Nephron progenitor cell (in vitro differentiated cells): Measurements from ENCODE around the gene SLC6A1.

Experiments
- DNase-seq: peaks from one replicate; pipeline ENCODE4 v3.0.0; 2021
- H3K27ac Mint-ChIP-seq: 2 replicates; pipeline ENCODE4 v1.8.0; 2021; ENCODE audit warnings: mild to moderate bottlenecking, moderate library complexity, mixed read lengths
- H3K27me3 Mint-ChIP-seq: 2 replicates; pipeline ENCODE4 v1.8.0; 2021; ENCODE audit warnings: mild to moderate bottlenecking, low read depth, mixed read lengths; ENCODE audit not compliant: poor library complexity
- H3K36me3 Mint-ChIP-seq: 2 replicates; pipeline ENCODE4 v1.8.0; 2021; ENCODE audit warnings: low read depth, mixed read lengths
- H3K4me1 Mint-ChIP-seq: 2 replicates; pipeline ENCODE4 v1.8.0; 2021; ENCODE audit warnings: mixed read lengths
- H3K4me3 Mint-ChIP-seq: 2 replicates; pipeline ENCODE4 v1.8.0; 2021; ENCODE audit warnings: mild to moderate bottlenecking, moderate library complexity, mixed read lengths
- H3K9me3 Mint-ChIP-seq: 2 replicates; pipeline ENCODE4 v1.8.0; 2021; ENCODE audit warnings: mild to moderate bottlenecking, moderate library complexity, mixed read lengths
- CTCF ChIP-seq: fragments of 200-600 bp; sonication (generic); IDR thresholded peaks from 2 replicates; pipeline ENCODE4 v1.5.0; 2021; ENCODE audit warnings: antibody characterized with exemption

SLC6A1 gene

GRCh38 chr3:11080492-11080891 is 87.9 kb downstream of the SLC6A1 start:
- Mint-ChIP-seq H3K4me1 (no peaks in the 10 kb centered on the region), H3K27me3 (peaks cover 28% of the 10 kb centered on the region), H3K4me3 (no peak overlapping the region), H3K9me3 (peaks cover 4% of the 10 kb centered on the region), H3K27ac (no peak overlapping the region), H3K36me3 (no peaks in the 10 kb centered on the region)
- DNase-seq = no peak
- no peak for TF ChIP-seq CTCF

- H3K27me3 Mint-ChIP-seq = peaks cover 19% of the 10 kb centered on the region
- no peak overlapping the region for H3K4me3 Mint-ChIP-seq
- no peaks in the 10 kb centered on the region for H3K9me3 Mint-ChIP-seq
- no peak for DNase-seq
- H3K4me1 Mint-ChIP-seq = no peaks in the 10 kb centered on the region
- TF ChIP-seq CTCF = no peak
- H3K36me3 Mint-ChIP-seq = no peaks in the 10 kb centered on the region
- no peak overlapping the region for H3K27ac Mint-ChIP-seq
Measured at GRCh38 chr3:11084098-11084497, 91.5 kb downstream of the SLC6A1 start.

GRCh38 chr3:11084677-11085076 is 92.1 kb downstream of the SLC6A1 start:
- H3K27ac Mint-ChIP-seq = no peak overlapping the region
- no peak overlapping the region for H3K4me3 Mint-ChIP-seq
- peaks cover 13% of the 10 kb centered on the region for H3K27me3 Mint-ChIP-seq
- no peak for TF ChIP-seq CTCF
- H3K4me1 Mint-ChIP-seq = no peaks in the 10 kb centered on the region
- no peaks in the 10 kb centered on the region for H3K9me3 Mint-ChIP-seq
- DNase-seq = no peak
- H3K36me3 Mint-ChIP-seq = no peaks in the 10 kb centered on the region

- no peak for DNase-seq
- no peaks in the 10 kb centered on the region for H3K9me3 Mint-ChIP-seq
- H3K4me3 Mint-ChIP-seq = no peak overlapping the region
- H3K27me3 Mint-ChIP-seq = peaks cover 13% of the 10 kb centered on the region
- H3K4me1 Mint-ChIP-seq = no peaks in the 10 kb centered on the region
- no peak overlapping the region for H3K27ac Mint-ChIP-seq
- TF ChIP-seq CTCF = no peak
- no peaks in the 10 kb centered on the region for H3K36me3 Mint-ChIP-seq
Measured at GRCh38 chr3:11085093-11085840, 92.7 kb downstream of the SLC6A1 start.

GRCh38 chr3:11086856-11087255 is 94.3 kb downstream of the SLC6A1 start:
- H3K27ac Mint-ChIP-seq = no peak overlapping the region
- H3K4me1 Mint-ChIP-seq = no peaks in the 10 kb centered on the region
- no peak for TF ChIP-seq CTCF
- DNase-seq = no peak
- H3K4me3 Mint-ChIP-seq = no peak overlapping the region
- H3K9me3 Mint-ChIP-seq = no peaks in the 10 kb centered on the region
- peaks cover 9% of the 10 kb centered on the region for H3K27me3 Mint-ChIP-seq
- no peaks in the 10 kb centered on the region for H3K36me3 Mint-ChIP-seq

GRCh38 chr3:11088066-11088465 is 95.5 kb downstream of the SLC6A1 start:
- Mint-ChIP-seq H3K36me3 (no peaks in the 10 kb centered on the region), H3K9me3 (no peaks in the 10 kb centered on the region), H3K27ac (no peak overlapping the region), H3K27me3 (peaks cover 8% of the 10 kb centered on the region), H3K4me1 (no peaks in the 10 kb centered on the region), H3K4me3 (no peak overlapping the region)
- no peak for TF ChIP-seq CTCF
- DNase-seq = no peak
